Left lobe of liver (tissue), 2 donors: ENCODE results near the gene TEKT5. TPM values are rescaled to one million over a fixed set of nuclear protein-coding genes. Genes with fewer than 3 reads are reported as not detected.
"Not testable (repeated sequence)": the region's sequence is repeated elsewhere in the genome, so short reads cannot be mapped to it uniquely, and the experiment has no call there.

Source experiments
- ATAC-seq: fragments of 200-7000 bp; cut with Tn5 transposase; one replicate; pipeline ENCODE4 v1.9.1; 2020; ENCODE audit warnings: mild to moderate bottlenecking, moderate library complexity
- DNase-seq: peaks from one replicate; pipeline ENCODE4 v3.0.0-alpha.2; 2020; ENCODE audit warnings: low spot score
- total RNA-seq: library from RNA; stranded (reverse); gene quantifications from one replicate; pipeline ENCODE4 v1.2.1, GENCODE V29; 2021
- donor health status: DM: no; HTN: no; CAD: no; lungs with moderate emphysema.
- donor health status: DM: no; HTN: yes; CAD: no.

The TEKT5 gene
- total RNA-seq, 1 donor from 2014 or later = 2.1 TPM

DNA sequence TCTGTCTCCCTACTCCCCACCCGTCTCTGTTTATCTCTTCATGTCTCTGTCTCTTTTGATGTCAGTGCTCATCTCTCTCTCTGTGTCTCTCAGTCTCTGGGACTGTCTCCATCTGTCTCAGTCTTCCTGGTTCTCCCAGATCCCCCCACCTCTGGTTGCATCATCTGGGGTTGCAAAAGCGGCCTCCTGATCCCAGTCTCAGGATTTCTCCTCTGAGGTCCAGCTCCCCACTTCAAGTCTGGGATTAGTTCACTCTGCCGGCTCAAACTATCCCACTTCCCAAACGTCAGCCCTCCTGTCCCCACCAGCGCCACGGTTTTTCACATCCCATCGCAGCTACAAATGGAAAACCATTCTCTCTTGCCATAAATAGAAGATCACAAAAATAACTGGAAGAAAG lies 9.0 kb downstream of the TEKT5 start:
- DNase-seq (no peak), ATAC-seq (no peak)

- DNase-seq (no peak), ATAC-seq (no peak)
Measured at GRCh38 chr16:10684511-10685151, 10.1 kb downstream of the TEKT5 start.

DNA sequence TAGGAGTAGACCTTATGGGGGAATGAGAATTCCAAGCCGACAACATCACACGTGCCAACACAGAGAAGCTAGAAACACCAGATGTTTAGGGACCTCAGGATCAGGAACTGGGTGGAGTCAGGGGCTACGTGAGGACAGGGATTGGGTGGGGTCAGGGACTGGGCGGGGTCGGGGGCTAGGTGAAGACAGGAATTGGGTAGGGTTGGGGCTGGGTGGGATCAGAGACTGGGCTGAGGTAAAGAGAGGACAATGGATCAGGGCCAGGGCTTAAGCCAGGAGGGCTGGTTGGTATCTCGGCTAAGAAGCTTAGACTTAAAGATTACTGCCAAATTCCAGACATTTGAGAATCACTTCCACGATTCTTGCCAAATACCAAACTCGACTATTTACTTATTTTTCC lies 11.6 kb downstream of the TEKT5 start:
- DNase-seq = no peak
- ATAC-seq = no peak

GRCh38 chr16:10682604-10683003 lies 12.1 kb downstream of the TEKT5 start:
- DNase-seq (no peak), ATAC-seq (no peak)

GRCh38 chr16:10681310-10682308 lies 13.1 kb downstream of the TEKT5 start:
- ATAC-seq = no peak
- DNase-seq = no peak

GRCh38 chr16:10679921-10680320 lies 14.8 kb downstream of the TEKT5 start:
- no peak for DNase-seq
- no peak for ATAC-seq

GRCh38 chr16:10679441-10679840 lies 15.3 kb downstream of the TEKT5 start:
- not testable (repeated sequence) for ATAC-seq, DNase-seq

DNA sequence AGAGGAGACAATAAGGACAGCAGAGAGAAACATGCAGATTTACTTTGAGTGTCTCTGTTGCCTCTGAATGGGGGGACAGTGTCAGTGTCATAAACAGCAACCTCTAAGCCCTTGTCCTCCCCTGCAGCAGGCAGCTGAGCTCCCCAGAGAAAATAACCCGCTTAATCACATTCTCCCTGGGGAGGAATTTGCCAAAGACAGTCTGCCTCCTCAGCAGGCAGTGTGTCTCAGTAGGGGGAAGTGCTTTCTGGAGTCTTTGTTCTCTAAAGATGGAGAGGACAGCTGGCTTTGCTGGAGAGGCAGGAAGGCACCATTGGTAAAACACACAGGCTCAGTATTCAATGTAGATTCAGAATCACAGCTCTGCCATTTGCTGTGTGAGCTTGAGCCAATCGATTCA lies 16.1 kb downstream of the TEKT5 start:
- no peak for DNase-seq
- no peak for ATAC-seq

- no peak for ATAC-seq
- DNase-seq = no peak
Measured at GRCh38 chr16:10676284-10676683, 18.4 kb downstream of the TEKT5 start.

DNA sequence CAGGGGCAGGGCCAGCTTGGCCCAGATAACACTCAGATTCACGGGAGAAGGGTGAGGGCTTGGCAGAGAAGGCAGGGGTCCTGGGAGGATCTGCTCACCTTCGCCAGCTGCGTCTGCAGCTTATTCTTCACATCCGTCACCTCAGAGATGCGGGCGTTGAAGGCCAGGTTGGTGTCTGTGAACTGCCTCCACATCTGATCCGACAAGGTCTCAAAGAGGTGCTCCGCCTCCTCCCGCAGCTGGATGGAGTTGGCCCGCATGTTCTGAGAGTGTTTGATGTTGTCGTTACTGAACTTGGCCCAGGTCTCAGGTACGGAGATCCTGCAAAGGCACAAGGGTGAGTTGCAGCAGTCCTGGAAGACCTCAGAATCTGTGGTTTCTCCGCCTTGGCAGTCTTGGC lies 18.9 kb downstream of the TEKT5 start:
- DNase-seq = no peak
- ATAC-seq = no peak

- no peak for DNase-seq
- ATAC-seq = no peak
Measured at GRCh38 chr16:10675216-10675615, 19.5 kb downstream of the TEKT5 start.

DNA sequence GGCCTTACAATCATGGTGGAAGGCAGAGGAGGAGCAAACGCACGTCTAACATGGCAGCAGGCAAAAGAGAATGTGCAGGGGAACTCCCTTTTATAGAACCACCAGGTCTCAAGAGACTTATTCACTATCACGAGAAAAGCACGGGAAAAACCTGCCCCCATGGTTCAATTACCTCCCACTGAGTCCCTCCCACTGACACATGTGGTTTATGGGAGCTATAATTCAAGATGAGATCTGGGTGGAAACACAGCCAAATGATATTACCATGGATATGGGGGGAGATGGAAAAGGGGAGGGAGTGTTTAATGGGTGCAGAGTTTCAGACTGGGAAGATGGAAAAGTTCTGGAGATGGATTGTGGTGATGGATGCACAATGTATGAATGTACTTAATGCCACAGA lies 23.0 kb downstream of the TEKT5 start:
- no peak for ATAC-seq
- DNase-seq = no peak

- DNase-seq (no peak), ATAC-seq (no peak)
Measured at GRCh38 chr16:10669791-10670190, 24.9 kb downstream of the TEKT5 start.

GRCh38 chr16:10668322-10669045 lies 26.2 kb downstream of the TEKT5 start:
- DNase-seq (no peak), ATAC-seq (peak; percentile 67)

DNA sequence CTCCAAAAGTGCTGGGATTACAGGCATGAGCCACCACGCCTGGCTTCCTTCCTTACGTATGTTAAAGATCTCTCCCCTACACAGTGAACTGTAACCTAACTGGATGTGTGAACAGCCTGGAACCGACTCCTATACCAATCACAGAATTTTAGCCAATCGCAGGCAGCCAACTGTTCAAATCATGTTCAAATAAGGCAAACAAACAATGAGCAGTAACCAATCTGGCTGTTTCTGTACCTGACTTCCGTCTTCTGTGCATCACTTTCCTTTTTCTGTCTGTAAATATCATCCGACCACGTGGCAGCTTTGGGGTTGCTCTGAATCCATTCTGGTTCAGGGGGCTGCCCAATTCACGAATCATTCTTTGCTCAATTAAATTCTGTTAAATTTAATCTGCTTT lies 27.5 kb downstream of the TEKT5 start:
- ATAC-seq (no peak), DNase-seq (no peak)

DNA sequence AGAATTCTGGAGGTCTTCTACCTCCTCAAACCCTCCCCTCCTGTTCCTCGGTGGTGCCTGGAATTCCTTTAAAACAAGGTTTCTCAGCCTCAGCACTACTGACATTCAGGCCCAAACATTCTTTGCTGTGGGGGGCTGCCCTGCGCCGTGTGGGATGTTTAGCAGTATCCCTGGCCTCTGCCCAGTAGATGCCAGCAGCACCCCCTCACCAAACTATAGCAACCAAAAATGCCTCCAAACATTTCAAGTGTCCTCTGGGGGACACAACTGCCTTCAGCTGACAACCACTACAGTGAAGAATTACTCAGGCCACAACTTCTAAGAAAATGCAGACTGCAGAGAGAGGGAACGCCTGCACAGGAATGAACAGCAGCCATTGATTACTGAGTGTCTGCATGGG lies 28.4 kb downstream of the TEKT5 start:
- ATAC-seq (no peak), DNase-seq (no peak)

- no peak for ATAC-seq
Measured at GRCh38 chr16:10665166-10665565, 29.6 kb downstream of the TEKT5 start.

DNA sequence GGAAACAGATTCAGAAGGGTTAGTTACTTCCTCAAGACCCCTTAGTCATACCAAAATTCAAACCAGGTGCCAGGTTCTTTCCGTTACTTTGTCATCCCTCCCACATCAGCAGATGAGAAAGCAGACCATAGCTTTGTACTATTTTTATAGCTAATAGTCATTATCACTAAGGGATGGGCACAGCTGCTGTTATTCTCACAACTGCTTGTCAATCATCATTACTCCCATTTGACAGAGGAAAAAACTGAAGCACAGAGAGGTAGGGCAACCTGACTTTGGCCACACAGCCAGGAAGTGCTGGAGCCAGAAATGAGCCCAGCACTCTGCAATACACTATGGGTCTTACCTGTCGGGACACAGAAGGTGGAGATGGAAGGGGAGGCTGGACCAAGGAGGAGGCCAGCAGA lies 30.0 kb downstream of the TEKT5 start:
- DNase-seq (no peak), ATAC-seq (no peak)

More at GRCh38 chr16:10665166-10665565, 29.6 kb downstream of the TEKT5 start:
- DNase-seq = no peak

GRCh38 chr16:10663744-10664143 lies 31.0 kb downstream of the TEKT5 start:
- ATAC-seq (no peak), DNase-seq (no peak)

DNA sequence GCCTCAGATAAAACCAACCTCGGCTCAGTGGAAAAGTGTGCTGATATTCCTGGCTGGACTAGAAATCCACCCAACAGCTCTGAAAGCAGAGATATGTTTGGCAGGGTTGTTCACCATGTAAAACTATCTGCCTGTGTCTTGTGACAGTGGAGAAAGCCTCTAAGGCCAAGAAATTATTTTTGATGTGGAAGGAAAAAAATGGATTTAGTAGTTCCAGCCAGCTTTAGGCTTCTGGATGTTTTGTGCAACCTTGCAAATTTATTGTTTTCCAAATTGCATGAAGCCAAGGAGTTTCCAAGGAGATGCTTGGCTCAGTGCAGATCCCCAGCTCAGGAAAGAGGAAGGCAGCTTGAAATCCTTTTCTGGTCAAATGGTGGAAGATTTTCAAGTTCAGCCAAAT lies 31.6 kb downstream of the TEKT5 start:
- no peak for DNase-seq
- ATAC-seq = no peak

DNA sequence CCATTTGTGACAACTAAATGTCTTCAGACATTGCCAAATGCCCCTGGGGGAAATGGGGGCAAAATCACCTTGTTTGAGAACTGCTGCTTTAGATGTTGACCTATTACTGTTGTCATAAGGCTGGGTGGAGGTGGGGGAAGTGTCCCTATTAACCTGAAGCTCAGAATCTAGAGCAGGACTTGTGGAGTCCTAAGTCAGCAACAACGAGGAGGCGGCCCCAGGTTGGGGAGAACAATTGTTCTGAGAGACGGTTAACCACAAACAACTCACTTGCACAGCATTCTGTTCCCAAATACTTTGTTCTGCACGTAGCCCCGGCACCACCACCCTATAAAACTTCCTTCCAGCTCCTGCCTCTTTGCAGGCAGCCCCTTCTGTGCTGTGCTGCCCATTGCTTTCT lies 32.5 kb downstream of the TEKT5 start:
- ATAC-seq = no peak

DNA sequence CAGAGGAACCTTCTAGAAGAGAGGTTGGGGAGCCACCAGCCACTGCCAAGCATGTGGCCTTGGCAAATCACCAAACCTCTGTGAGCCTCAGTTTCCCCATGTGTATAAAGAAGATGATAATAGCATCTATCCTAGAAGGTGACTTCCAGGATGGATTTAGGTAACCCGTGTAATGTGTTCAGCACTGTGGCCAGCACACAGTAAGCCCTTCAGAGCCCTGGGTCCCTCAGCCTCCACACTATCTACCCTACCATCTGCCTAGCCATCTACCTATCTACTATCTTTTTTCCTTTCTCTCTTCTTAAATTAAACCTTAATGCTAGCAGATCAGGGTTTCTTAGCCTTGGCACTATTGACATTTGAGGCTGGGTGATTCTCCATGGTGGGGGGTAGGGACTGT lies 33.0 kb downstream of the TEKT5 start:
- ATAC-seq (no peak), DNase-seq (no peak)

More for the DNA sequence above, 32.5 kb downstream of the TEKT5 start:
- no peak for DNase-seq
